Measurements from ENCODE around the gene PIP4K2A.

Gene PIP4K2A

DNA sequence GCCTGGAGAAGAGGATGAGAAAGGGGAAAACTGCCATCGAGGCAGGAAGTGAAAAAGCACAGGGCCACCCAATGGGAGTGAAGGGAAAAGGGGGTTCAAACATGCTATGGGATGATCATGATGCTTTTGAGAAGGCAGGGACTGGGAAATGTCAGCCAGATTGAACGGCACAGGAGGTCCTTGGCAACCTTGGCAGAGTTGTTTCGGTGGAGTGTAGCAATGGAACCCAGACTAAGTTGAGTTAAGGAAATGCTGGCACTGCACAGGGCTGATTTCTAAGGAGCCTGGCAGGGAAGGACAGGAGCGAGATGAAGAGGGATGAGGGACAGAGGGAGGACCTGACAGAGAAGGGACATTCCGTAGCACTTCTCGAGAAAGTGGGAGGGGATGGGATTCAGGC is 101.4 kb downstream of the PIP4K2A start:
- Histone ChIP-seq H3K9me3 (ENCODE audit: low read length) (no peaks in the 10 kb centered on the region), H3K4me3 (ENCODE audit: low read depth in 1 of 2, low read length in 2 of 2) (no peak overlapping the region), H3K9ac (ENCODE audit: low read length) (no peak overlapping the region), H3K4me1 (ENCODE audit: insufficient read depth, low read length) (peaks cover 6% of the 10 kb centered on the region), H3K27me3 (ENCODE audit: control insufficient read depth in 1 of 2, insufficient read depth in 2 of 2, low read length in 2 of 2) (no peaks in the 10 kb centered on the region), H3K36me3 (ENCODE audit: insufficient read depth, low read length) (peaks cover 10% of the 10 kb centered on the region), H3K27ac (ENCODE audit: low read depth, low read length) (no peak overlapping the region)

DNA sequence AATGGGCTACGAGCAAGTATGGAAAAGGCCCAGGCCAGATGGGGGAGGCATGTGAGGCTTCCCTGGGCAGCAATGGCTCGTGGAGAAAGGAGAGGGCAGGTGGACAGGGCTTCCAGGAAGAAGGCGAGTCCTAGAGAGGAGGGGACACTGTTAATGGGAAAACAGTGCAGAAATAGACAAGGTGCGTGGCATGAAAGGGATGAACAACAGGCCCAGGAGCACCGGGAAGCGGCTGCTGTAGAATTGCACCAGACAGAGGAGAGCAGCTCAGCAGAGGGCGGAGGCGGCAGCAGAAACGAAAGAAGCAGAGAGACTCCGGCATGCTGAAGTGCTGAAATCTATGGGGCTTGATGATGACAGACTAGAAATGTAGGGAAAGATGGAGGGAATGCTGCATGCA is 102.1 kb downstream of the PIP4K2A start:
- no peaks in the 10 kb centered on the region for H3K4me1 ChIP-seq (ENCODE audit: insufficient read depth, low read length)
- H3K36me3 ChIP-seq (ENCODE audit: insufficient read depth, low read length), result peaks cover 10% of the 10 kb centered on the region
- H3K9ac ChIP-seq (ENCODE audit: low read length), result no peak overlapping the region
- no peaks in the 10 kb centered on the region for H3K27me3 ChIP-seq (ENCODE audit: control insufficient read depth in 1 of 2, insufficient read depth in 2 of 2, low read length in 2 of 2)
- no peak overlapping the region for H3K4me3 ChIP-seq (ENCODE audit: low read depth in 1 of 2, low read length in 2 of 2)
- no peaks in the 10 kb centered on the region for H3K9me3 ChIP-seq (ENCODE audit: low read length)
- no peak overlapping the region for H3K27ac ChIP-seq (ENCODE audit: low read depth, low read length)

DNA sequence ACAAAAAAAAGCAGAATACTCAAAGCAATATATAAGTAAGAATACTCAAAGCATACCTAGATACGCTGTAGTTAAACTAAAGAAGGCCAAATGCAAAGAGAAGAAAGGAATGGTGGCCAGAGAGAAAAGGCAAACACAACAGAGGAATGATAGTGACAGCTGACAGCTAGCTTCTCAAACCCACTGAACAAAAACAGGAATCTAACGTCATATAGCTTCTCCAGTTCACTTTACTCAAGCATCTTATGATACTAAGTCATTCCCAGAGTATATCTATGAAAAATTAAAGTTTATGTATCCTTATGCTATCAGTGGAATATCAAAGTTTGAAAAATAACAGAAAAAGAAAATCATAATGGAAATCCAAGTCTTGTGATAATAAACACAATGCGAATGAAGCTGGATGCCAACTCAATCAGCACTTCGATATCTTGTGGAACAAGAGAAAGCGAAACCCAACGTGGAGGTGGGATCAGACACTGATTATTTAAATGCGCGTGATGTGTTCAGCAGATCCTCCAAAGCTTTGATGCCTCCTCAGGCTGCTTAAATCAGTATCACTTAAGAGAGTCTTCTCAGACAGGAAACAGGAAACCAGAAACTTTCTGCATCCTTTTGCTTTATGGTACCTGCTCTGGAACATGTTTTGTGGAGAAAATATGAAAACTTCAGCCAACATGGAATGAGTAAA is 102.8 kb downstream of the PIP4K2A start:
- no peak overlapping the region for H3K4me3 ChIP-seq (ENCODE audit: low read depth in 1 of 2, low read length in 2 of 2)
- no peak overlapping the region for H3K27ac ChIP-seq (ENCODE audit: low read depth, low read length)
- H3K9ac ChIP-seq (ENCODE audit: low read length), result no peak overlapping the region
- H3K9me3 ChIP-seq (ENCODE audit: low read length), result no peaks in the 10 kb centered on the region
- peaks cover 10% of the 10 kb centered on the region for H3K36me3 ChIP-seq (ENCODE audit: insufficient read depth, low read length)
- no peaks in the 10 kb centered on the region for H3K4me1 ChIP-seq (ENCODE audit: insufficient read depth, low read length)
- no peaks in the 10 kb centered on the region for H3K27me3 ChIP-seq (ENCODE audit: control insufficient read depth in 1 of 2, insufficient read depth in 2 of 2, low read length in 2 of 2)

DNA sequence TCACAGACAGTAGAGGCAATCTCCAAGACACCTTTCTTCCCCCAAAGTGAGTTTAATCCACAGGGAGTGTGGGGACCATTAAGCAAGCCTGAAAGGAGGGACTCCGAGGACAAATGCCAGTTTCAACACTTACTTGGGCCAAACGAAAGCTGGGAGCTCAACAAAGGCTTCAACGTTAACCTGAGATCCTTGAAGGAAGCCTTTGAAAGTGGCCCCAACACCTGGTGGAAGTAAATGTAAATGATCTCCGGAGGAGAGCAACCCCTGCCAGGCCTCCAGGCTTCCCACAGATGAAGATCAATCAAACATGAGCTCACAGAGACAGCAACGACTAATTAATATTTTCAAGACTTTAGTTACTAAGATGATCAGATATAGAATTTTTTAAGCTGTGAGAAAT is 103.8 kb downstream of the PIP4K2A start:
- Histone ChIP-seq H3K9ac (ENCODE audit: low read length) (no peak overlapping the region), H3K36me3 (ENCODE audit: insufficient read depth, low read length) (peaks cover 10% of the 10 kb centered on the region), H3K4me3 (ENCODE audit: low read depth in 1 of 2, low read length in 2 of 2) (no peak overlapping the region), H3K9me3 (ENCODE audit: low read length) (no peaks in the 10 kb centered on the region), H3K27me3 (ENCODE audit: control insufficient read depth in 1 of 2, insufficient read depth in 2 of 2, low read length in 2 of 2) (no peaks in the 10 kb centered on the region), H3K27ac (ENCODE audit: low read depth, low read length) (no peak overlapping the region), H3K4me1 (ENCODE audit: insufficient read depth, low read length) (no peaks in the 10 kb centered on the region)

DNA sequence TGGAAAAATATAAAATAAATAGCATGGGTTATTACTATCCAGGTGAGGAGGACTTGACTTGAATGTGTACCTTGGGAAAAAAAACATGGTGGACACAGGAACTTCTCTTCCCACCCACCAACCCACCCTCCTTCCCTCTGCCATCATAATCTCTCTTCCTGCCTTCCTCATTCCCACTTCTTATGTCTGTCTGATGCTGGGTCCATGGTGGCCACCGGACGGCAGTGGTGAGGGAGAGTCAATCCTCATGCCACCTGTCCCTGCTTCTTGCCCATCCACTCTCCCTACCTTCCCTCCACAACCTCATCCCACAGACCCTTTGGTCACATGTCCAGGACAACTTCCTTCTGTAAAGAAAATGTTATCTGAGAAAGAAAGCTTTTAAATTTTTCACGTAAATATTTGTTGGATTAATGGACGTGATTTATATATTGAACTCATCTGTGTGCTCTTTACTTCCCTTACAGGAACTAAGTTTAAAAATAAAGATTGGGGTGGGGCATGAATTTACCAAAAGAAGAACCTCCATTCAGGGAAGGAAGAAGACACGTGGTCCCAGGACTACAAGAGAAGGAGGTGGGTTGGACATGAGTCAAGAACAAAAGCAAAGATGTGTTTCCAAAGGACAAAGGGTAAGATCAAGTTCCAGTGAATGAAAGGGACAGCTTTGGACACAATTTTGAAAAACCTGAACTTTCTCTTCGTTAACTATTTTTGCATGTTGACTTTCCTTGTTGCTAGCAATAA is 104.5 kb downstream of the PIP4K2A start:
- Histone ChIP-seq H3K27ac (ENCODE audit: low read depth, low read length) (no peak overlapping the region), H3K36me3 (ENCODE audit: insufficient read depth, low read length) (peaks cover 10% of the 10 kb centered on the region), H3K4me1 (ENCODE audit: insufficient read depth, low read length) (no peaks in the 10 kb centered on the region), H3K9ac (ENCODE audit: low read length) (no peak overlapping the region), H3K9me3 (ENCODE audit: low read length) (no peaks in the 10 kb centered on the region), H3K27me3 (ENCODE audit: control insufficient read depth in 1 of 2, insufficient read depth in 2 of 2, low read length in 2 of 2) (no peaks in the 10 kb centered on the region), H3K4me3 (ENCODE audit: low read depth in 1 of 2, low read length in 2 of 2) (no peak overlapping the region)

DNA sequence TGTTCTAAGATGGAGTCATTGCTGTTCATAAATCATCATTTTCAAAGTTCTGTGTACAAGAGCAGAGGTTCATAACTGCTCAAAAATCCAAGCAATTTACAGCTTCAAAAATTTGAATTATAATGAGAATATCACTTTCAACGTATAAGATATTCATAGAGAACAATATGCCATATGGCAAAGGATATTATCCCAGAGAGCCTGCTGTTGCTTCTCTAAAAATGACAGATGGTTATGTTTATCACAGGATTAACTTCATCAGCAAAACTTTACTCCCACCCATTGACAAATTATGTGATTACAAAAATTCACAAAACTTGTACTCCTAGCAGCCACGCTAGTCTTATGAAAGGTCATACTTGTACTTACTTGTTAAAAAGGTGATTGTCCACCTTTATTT is 105.1 kb downstream of the PIP4K2A start:
- H3K4me1 ChIP-seq (ENCODE audit: insufficient read depth, low read length), result peaks cover 6% of the 10 kb centered on the region
- no peaks in the 10 kb centered on the region for H3K9me3 ChIP-seq (ENCODE audit: low read length)
- peaks cover 10% of the 10 kb centered on the region for H3K36me3 ChIP-seq (ENCODE audit: insufficient read depth, low read length)
- H3K4me3 ChIP-seq (ENCODE audit: low read depth in 1 of 2, low read length in 2 of 2), result no peak overlapping the region
- H3K27me3 ChIP-seq (ENCODE audit: control insufficient read depth in 1 of 2, insufficient read depth in 2 of 2, low read length in 2 of 2), result no peaks in the 10 kb centered on the region
- H3K27ac ChIP-seq (ENCODE audit: low read depth, low read length), result no peak overlapping the region
- no peak overlapping the region for H3K9ac ChIP-seq (ENCODE audit: low read length)

DNA sequence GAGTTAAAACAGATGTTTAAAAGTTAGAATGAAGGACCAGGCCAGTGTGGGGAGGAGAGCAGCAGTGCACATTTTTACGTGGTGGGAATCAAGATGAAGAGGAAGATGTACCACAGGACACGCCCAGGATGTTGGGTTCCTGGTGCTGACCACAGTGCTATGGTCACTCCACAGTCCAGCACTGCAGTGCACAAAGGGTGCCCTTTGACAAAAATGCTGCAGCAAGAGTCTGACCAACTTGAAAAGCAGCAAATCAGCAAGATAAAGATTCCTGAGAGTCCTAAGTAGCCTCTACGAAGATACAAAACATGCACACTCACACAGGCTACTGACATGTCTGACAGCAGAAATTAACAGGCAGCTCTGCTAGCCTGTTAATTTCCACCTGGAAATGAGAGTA is 107.1 kb downstream of the PIP4K2A start:
- Histone ChIP-seq H3K27ac (ENCODE audit: low read depth, low read length) (no peak overlapping the region), H3K27me3 (ENCODE audit: control insufficient read depth in 1 of 2, insufficient read depth in 2 of 2, low read length in 2 of 2) (no peaks in the 10 kb centered on the region), H3K36me3 (ENCODE audit: insufficient read depth, low read length) (peaks cover 10% of the 10 kb centered on the region), H3K4me3 (ENCODE audit: low read depth in 1 of 2, low read length in 2 of 2) (no peak overlapping the region), H3K9me3 (ENCODE audit: low read length) (no peaks in the 10 kb centered on the region), H3K4me1 (ENCODE audit: insufficient read depth, low read length) (peaks cover 8% of the 10 kb centered on the region), H3K9ac (ENCODE audit: low read length) (no peak overlapping the region)

DNA sequence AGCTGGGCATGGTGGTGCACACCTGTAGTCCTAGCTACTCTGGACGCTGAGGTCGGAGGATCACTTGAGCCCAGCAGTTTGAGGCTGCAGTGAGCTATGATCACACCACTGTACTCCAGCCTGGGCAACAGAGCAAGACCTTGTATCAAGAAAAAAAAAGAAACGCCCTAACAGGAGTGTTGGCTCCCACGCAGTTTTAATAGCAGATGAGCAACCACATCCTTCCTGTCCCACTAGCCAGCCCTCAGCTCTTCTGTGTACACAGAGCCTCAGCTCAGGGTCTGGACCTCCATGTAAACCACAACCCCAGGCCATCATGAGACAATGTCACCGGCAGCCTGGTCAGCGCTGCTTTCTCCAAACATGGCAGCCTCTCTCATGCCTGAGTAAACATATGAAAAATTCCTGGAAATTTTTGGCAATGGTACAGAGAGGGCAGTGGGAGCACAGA is 108.2 kb downstream of the PIP4K2A start:
- Histone ChIP-seq H3K36me3 (ENCODE audit: insufficient read depth, low read length) (peaks cover 10% of the 10 kb centered on the region), H3K4me1 (ENCODE audit: insufficient read depth, low read length) (peaks cover 8% of the 10 kb centered on the region), H3K9me3 (ENCODE audit: low read length) (no peaks in the 10 kb centered on the region), H3K27ac (ENCODE audit: low read depth, low read length) (no peak overlapping the region), H3K27me3 (ENCODE audit: control insufficient read depth in 1 of 2, insufficient read depth in 2 of 2, low read length in 2 of 2) (no peaks in the 10 kb centered on the region), H3K9ac (ENCODE audit: low read length) (no peak overlapping the region), H3K4me3 (ENCODE audit: low read depth in 1 of 2, low read length in 2 of 2) (no peak overlapping the region)

DNA sequence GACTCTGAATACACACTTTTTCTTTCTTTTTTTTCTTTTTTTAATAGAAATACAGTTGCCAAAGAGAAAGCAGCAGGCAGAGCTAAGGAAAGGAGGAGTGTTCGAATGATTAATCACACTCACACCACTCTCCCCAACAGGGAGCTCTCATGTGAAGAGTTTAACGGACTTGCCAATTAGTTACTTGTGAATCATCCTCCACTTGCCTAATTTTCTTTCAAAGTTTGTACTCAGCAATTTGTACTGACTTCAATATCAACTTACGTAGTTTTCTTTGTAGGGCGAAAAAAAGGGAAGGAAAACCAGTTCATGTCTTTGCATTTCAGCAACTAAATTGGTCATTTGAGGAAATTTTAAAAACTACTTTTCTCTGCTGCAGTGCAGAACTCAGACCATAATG is 109.2 kb downstream of the PIP4K2A start:
- Histone ChIP-seq H3K9me3 (ENCODE audit: low read length) (no peaks in the 10 kb centered on the region), H3K27ac (ENCODE audit: low read depth, low read length) (no peak overlapping the region), H3K36me3 (ENCODE audit: insufficient read depth, low read length) (peaks cover 16% of the 10 kb centered on the region), H3K27me3 (ENCODE audit: control insufficient read depth in 1 of 2, insufficient read depth in 2 of 2, low read length in 2 of 2) (no peaks in the 10 kb centered on the region), H3K4me1 (ENCODE audit: insufficient read depth, low read length) (peaks cover 8% of the 10 kb centered on the region), H3K9ac (ENCODE audit: low read length) (no peak overlapping the region), H3K4me3 (ENCODE audit: low read depth in 1 of 2, low read length in 2 of 2) (no peak overlapping the region)

DNA sequence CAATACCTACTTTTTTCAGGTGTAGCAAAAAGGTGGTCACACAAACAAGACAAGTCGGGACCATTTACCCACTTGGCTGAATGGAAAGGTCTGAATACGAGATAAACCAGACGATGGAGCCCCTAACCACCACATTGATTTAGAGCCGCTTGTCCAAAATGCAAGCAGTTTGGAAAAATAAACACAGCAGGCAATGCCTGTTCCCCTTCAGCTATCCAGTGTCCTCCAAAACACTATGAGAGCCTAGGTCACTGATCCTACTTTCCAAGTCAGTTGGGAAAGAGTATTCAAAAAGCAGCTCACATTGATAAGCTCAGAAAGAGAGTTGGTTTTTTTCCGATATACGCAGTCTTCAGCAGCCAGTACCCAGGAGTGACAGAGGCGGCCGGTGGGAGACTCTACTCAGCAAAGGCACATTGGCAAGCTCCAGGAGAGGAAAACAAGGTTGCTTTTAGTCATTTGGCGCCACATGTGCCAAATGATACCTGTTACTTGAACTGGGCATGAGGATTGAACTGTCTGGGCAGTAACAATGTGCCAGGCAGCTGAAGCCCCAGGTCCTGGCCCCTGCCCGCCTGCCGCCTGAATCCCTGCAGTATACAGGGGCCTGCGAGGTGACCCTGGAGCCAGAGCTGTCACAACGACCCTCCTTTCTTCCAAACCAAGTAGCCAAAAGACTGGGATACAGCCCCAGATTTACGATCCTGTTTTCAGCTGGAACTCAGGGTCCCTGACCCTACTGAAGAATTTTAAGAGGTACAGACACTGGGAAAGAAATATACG is 109.8 kb downstream of the PIP4K2A start:
- Histone ChIP-seq H3K4me1 (ENCODE audit: insufficient read depth, low read length) (peaks cover 8% of the 10 kb centered on the region), H3K36me3 (ENCODE audit: insufficient read depth, low read length) (peaks cover 16% of the 10 kb centered on the region), H3K9ac (ENCODE audit: low read length) (no peak overlapping the region), H3K4me3 (ENCODE audit: low read depth in 1 of 2, low read length in 2 of 2) (no peak overlapping the region), H3K9me3 (ENCODE audit: low read length) (no peaks in the 10 kb centered on the region), H3K27me3 (ENCODE audit: control insufficient read depth in 1 of 2, insufficient read depth in 2 of 2, low read length in 2 of 2) (no peaks in the 10 kb centered on the region), H3K27ac (ENCODE audit: low read depth, low read length) (no peak overlapping the region)

DNA sequence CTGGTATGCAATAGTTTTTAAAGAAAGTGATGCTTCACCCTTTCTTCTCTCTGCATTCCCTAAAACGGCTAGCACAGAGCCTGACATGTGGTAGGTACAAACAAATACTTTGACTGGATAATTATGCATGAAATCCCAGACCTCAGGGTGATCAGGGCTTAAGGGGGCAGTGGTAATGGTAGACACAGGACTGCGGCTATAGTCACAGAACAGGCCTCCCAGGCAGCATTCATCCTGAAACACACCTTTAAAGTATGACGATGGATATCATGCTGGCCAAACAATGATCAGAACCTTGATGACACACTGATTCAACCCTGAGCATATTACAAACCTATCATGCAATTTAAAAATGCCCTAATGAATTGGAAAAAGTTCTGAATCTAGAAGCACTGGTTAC is 110.8 kb downstream of the PIP4K2A start:
- Histone ChIP-seq H3K9ac (ENCODE audit: low read length) (no peak overlapping the region), H3K9me3 (ENCODE audit: low read length) (no peaks in the 10 kb centered on the region), H3K36me3 (ENCODE audit: insufficient read depth, low read length) (peaks cover 12% of the 10 kb centered on the region), H3K27ac (ENCODE audit: low read depth, low read length) (no peak overlapping the region), H3K27me3 (ENCODE audit: control insufficient read depth in 1 of 2, insufficient read depth in 2 of 2, low read length in 2 of 2) (no peaks in the 10 kb centered on the region), H3K4me1 (ENCODE audit: insufficient read depth, low read length) (peaks cover 8% of the 10 kb centered on the region), H3K4me3 (ENCODE audit: low read depth in 1 of 2, low read length in 2 of 2) (no peak overlapping the region)
